HepG2 (cell line): ENCODE results near the gene POLRMT. TPM values are rescaled to one million over a fixed set of nuclear protein-coding genes. Genes with fewer than 3 reads are reported as not detected.

ENCODE experiments used
- ESRRA ChIP-seq: sonication (generic); formaldehyde crosslinking; IDR thresholded peaks from 2 replicates; pipeline ENCODE4 v1.5.1; 2020; ENCODE audit warnings: mild to moderate bottlenecking, low read depth, missing genetic modification reagents
- FOXA3 ChIP-seq: IDR thresholded peaks from 2 replicates; pipeline ENCODE4 v1.6.1; 2016; ENCODE audit warnings: missing genetic modification reagents, missing compliant biosample characterization
- GATAD2A ChIP-seq: IDR thresholded peaks from 2 replicates; pipeline ENCODE4 v1.6.1; 2016
- HMGA1 ChIP-seq: sonication (generic); formaldehyde crosslinking; conservative IDR thresholded peaks from 2 replicates; pipeline ENCODE4 v1.4.0; 2020; ENCODE audit warnings: missing genetic modification reagents
- HNF4A ChIP-seq: sonication (generic); formaldehyde crosslinking; IDR thresholded peaks from 2 replicates; pipeline ENCODE4 v1.4.0; 2020; ENCODE audit warnings: missing genetic modification reagents
- MED1 ChIP-seq: sonication (generic); formaldehyde crosslinking; IDR thresholded peaks from 2 replicates; pipeline ENCODE4 v1.4.0; 2020; ENCODE audit warnings: missing genetic modification reagents
- MTA1 ChIP-seq: sonication (generic); formaldehyde crosslinking; IDR thresholded peaks from 2 replicates; pipeline ENCODE4 v1.4.0; 2020; ENCODE audit warnings: missing genetic modification reagents, mild to moderate bottlenecking, borderline replicate concordance
- NCOA2 ChIP-seq: sonication (generic); formaldehyde crosslinking; IDR thresholded peaks from 2 replicates; pipeline ENCODE4 v1.8.0; 2022; ENCODE audit warnings: inconsistent platforms
- NR2F6 ChIP-seq, 2 experiments: IDR thresholded peaks; 2 replicates each; pipeline ENCODE4 v1.6.1; 2016; ENCODE audit warnings: antibody characterized with exemption in 1 of 2, mild to moderate bottlenecking in 1 of 2
- PITX1 ChIP-seq: sonication (generic); formaldehyde crosslinking; IDR thresholded peaks from 2 replicates; pipeline ENCODE4 v1.5.1; 2020; ENCODE audit warnings: mild to moderate bottlenecking, missing genetic modification reagents
- RBM39 ChIP-seq: fragments of 200-400 bp; formaldehyde crosslinking; IDR thresholded peaks from one replicate; pipeline ENCODE4 v1.6.1; 2018; ENCODE audit warnings: antibody characterized with exemption, mild to moderate bottlenecking, low read depth, low read length; ENCODE audit not compliant: poor library complexity, severe bottlenecking
- SKI ChIP-seq: fragments of 450-650 bp; IDR thresholded peaks from one replicate; pipeline ENCODE4 v1.6.1; 2018; ENCODE audit warnings: mild to moderate bottlenecking; ENCODE audit not compliant: partially characterized antibody
- ZNF205 ChIP-seq: IDR thresholded peaks from 2 replicates; pipeline ENCODE4 v1.6.1; 2018; ENCODE audit warnings: missing biosample characterization, missing genetic modification reagents
- ZNF552 ChIP-seq: sonication (generic); formaldehyde crosslinking; IDR thresholded peaks from 2 replicates; pipeline ENCODE4 v1.9.0; 2022; ENCODE audit warnings: missing genetic modification reagents, mild to moderate bottlenecking, borderline replicate concordance
- ZNF670 ChIP-seq: sonication (generic); formaldehyde crosslinking; IDR thresholded peaks from 2 replicates; pipeline ENCODE4 v1.8.0; 2022; ENCODE audit warnings: mild to moderate bottlenecking, missing genetic modification reagents, borderline replicate concordance
- ZNF777 ChIP-seq: sonication (generic); formaldehyde crosslinking; IDR thresholded peaks from 2 replicates; pipeline ENCODE4 v1.4.0; 2020; ENCODE audit warnings: missing genetic modification reagents
- ZSCAN22 ChIP-seq: sonication (generic); formaldehyde crosslinking; IDR thresholded peaks from 2 replicates; pipeline ENCODE4 v1.4.0; 2020; ENCODE audit warnings: mild to moderate bottlenecking, missing genetic modification reagents
- polyA plus RNA-seq, 8 experiments: library from polyadenylated mRNA; depleted of rRNA in 3 of 8; stranded (reverse) in 7 of 8; unstranded in 1 of 8; fragments of >200 nt; fragmentation: Illumina TruSeq in 4 of 8; extraction: Trizol in 4 of 8; gene quantifications; 2 replicates each; pipeline versions ENCODE4 v1.2.1 to v1.2.3, GENCODE V29; 2011 to 2016; ENCODE audit warnings: low read depth in 4 of 8, missing spikeins in 1 of 8, mixed read lengths in 1 of 8; ENCODE audit not compliant: insufficient read depth in 1 of 8
- total RNA-seq, 5 experiments: library from RNA; depleted of rRNA; stranded (reverse); fragments of >200 nt; fragmentation: Illumina TruSeq; extraction: Trizol; gene quantifications; 2 replicates each; pipeline ENCODE4 v1.2.3, GENCODE V29; 2016; ENCODE audit warnings: low read depth in 1 of 5
- TF ChIP-seq, protein P1 (sequence below): sonication (generic); formaldehyde crosslinking; IDR thresholded peaks from 2 replicates; pipeline ENCODE4 v1.8.0; 2022; ENCODE audit warnings: mild to moderate bottlenecking, missing genetic modification reagents
- TF ChIP-seq, protein P2 (sequence below): sonication (generic); formaldehyde crosslinking; IDR thresholded peaks from 2 replicates; pipeline ENCODE4 v1.5.1; 2020; ENCODE audit warnings: missing genetic modification reagents, mild to moderate bottlenecking, borderline replicate concordance
- TF ChIP-seq, protein P3 (sequence below): sonication (generic); formaldehyde crosslinking; IDR thresholded peaks from 2 replicates; pipeline ENCODE4 v1.5.0; 2020; ENCODE audit warnings: mild to moderate bottlenecking, missing genetic modification reagents, borderline replicate concordance
- TF ChIP-seq, protein P4 (sequence below): sonication (generic); formaldehyde crosslinking; IDR thresholded peaks from 2 replicates; pipeline ENCODE4 v1.4.0; 2020; ENCODE audit warnings: mild to moderate bottlenecking, missing genetic modification reagents

POLRMT gene
- total and polyA plus RNA-seq, 2 of the 13 experiments (the other 11 are each of a cell fraction or from before 2014, with no cell fraction given), result 78.0 to 101 TPM

DNA sequence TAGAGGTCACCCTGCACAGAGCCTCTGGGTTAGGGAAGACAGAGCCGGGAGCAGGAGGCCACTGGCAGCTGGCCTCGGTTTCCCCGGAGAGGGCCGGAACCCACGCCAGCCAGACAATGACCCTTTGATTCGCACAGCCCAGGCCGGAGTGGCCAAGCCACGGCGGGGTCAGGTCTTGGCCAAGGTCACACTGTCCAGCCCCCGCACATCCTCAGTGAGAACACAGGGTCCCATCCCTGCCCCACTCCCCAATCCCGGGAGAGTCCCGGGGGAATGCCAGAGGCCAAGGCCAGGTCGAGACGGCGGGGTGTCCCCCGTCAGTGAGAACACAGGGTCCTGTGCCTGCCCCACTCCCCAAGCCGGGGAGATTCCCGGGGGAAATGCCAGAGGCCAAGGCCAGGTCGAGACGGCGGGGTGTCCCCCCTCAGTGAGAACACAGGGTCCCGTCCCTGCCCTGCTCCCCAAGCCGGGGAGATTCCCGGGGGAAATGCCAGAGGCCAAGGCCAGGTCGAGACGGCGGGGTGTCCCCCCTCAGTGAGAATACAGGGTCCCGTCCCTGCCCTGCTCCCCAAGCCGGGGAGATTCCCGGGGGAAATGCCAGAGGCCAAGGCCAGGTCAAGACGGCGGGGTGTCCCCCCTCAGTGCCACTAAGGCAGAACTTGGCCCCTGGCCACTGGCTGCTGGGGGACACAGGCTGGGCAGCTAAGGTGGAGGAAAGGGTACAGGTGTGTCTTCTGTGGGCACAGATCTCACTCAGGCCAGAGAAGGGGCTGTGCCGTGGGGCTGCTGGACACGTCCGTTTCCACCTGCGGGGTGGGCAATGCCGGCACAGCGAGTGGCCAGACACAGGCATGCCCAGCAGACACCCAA, 41.2 kb upstream of the POLRMT start (continued):
- TF ChIP-seq, protein P1, sequence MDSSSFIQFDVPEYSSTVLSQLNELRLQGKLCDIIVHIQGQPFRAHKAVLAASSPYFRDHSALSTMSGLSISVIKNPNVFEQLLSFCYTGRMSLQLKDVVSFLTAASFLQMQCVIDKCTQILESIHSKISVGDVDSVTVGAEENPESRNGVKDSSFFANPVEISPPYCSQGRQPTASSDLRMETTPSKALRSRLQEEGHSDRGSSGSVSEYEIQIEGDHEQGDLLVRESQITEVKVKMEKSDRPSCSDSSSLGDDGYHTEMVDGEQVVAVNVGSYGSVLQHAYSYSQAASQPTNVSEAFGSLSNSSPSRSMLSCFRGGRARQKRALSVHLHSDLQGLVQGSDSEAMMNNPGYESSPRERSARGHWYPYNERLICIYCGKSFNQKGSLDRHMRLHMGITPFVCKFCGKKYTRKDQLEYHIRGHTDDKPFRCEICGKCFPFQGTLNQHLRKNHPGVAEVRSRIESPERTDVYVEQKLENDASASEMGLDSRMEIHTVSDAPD (CRISPR knock-in tag), result no peak
- peak; percentile 25 for TF ChIP-seq GATAD2A (CRISPR knock-in tag)
- TF ChIP-seq HNF4A (CRISPR knock-in tag), result peak; percentile 7
- TF ChIP-seq ZNF552 (CRISPR knock-in tag), result no peak
- TF ChIP-seq, protein P2, sequence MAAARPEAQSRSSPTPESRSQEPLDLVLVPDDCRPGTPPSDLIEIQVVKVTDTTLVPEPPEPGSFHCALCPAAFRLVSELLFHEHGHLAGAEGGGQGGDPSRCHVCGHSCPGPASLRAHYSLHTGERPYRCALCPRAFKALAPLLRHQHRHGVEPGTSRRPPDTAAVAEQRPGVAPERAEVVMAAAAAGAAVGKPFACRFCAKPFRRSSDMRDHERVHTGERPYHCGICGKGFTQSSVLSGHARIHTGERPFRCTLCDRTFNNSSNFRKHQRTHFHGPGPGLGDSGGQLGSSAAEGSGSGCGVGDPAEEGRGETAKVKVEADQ, result 0 out of 2 replicates have a peak, but pooled peaks have one; percentile 47
- TF ChIP-seq ZNF670 (CRISPR knock-in tag), result no peak
- TF ChIP-seq RBM39, result no peak
- peak; percentile 60; the same call in 1 of the 2 replicates for TF ChIP-seq ESRRA
- TF ChIP-seq ZSCAN22 (CRISPR knock-in tag), result no peak
- TF ChIP-seq, protein P3, sequence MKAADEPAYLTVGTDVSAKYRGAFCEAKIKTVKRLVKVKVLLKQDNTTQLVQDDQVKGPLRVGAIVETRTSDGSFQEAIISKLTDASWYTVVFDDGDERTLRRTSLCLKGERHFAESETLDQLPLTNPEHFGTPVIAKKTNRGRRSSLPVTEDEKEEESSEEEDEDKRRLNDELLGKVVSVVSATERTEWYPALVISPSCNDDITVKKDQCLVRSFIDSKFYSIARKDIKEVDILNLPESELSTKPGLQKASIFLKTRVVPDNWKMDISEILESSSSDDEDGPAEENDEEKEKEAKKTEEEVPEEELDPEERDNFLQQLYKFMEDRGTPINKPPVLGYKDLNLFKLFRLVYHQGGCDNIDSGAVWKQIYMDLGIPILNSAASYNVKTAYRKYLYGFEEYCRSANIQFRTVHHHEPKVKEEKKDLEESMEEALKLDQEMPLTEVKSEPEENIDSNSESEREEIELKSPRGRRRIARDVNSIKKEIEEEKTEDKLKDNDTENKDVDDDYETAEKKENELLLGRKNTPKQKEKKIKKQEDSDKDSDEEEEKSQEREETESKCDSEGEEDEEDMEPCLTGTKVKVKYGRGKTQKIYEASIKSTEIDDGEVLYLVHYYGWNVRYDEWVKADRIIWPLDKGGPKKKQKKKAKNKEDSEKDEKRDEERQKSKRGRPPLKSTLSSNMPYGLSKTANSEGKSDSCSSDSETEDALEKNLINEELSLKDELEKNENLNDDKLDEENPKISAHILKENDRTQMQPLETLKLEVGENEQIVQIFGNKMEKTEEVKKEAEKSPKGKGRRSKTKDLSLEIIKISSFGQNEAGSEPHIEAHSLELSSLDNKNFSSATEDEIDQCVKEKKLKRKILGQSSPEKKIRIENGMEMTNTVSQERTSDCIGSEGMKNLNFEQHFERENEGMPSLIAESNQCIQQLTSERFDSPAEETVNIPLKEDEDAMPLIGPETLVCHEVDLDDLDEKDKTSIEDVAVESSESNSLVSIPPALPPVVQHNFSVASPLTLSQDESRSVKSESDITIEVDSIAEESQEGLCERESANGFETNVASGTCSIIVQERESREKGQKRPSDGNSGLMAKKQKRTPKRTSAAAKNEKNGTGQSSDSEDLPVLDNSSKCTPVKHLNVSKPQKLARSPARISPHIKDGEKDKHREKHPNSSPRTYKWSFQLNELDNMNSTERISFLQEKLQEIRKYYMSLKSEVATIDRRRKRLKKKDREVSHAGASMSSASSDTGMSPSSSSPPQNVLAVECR, result no peak
- 0 out of 2 replicates have a peak, but pooled peaks have one; percentile 25 for TF ChIP-seq ZNF777
- no peak for TF ChIP-seq FOXA3
- TF ChIP-seq MTA1, result peak; percentile 57; the same call in 1 of the 2 replicates
- TF ChIP-seq, protein P4, sequence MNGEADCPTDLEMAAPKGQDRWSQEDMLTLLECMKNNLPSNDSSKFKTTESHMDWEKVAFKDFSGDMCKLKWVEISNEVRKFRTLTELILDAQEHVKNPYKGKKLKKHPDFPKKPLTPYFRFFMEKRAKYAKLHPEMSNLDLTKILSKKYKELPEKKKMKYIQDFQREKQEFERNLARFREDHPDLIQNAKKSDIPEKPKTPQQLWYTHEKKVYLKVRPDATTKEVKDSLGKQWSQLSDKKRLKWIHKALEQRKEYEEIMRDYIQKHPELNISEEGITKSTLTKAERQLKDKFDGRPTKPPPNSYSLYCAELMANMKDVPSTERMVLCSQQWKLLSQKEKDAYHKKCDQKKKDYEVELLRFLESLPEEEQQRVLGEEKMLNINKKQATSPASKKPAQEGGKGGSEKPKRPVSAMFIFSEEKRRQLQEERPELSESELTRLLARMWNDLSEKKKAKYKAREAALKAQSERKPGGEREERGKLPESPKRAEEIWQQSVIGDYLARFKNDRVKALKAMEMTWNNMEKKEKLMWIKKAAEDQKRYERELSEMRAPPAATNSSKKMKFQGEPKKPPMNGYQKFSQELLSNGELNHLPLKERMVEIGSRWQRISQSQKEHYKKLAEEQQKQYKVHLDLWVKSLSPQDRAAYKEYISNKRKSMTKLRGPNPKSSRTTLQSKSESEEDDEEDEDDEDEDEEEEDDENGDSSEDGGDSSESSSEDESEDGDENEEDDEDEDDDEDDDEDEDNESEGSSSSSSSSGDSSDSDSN (CRISPR knock-in tag), result 0 out of 2 replicates have a peak, but pooled peaks have one; percentile 20
- peak; percentile 38; the same call in 1 of the 2 replicates for TF ChIP-seq PITX1
- TF ChIP-seq NR2F6 (IDR thresholded peaks at IDR 0.05), result peak; percentile 69
- TF ChIP-seq NR2F6 (CRISPR knock-in tag; IDR thresholded peaks at IDR 0.05), result peak; percentile 87
- peak; percentile 71 for TF ChIP-seq SKI
- peak; percentile 29; the same call in 1 of the 2 replicates for TF ChIP-seq MED1
- no peak for TF ChIP-seq HMGA1
- TF ChIP-seq ZNF205, result no peak
- TF ChIP-seq NCOA2 (CRISPR knock-in tag), result peak; percentile 53; the same call in 1 of the 2 replicates
